Panc1 (cell line): ENCODE measurements around the gene BCL2. TPM values are rescaled to one million over a fixed set of nuclear protein-coding genes. Genes with fewer than 3 reads are reported as not detected.

Experiments
- ATAC-seq: fragments of 200-7000 bp; cut with Tn5 transposase; 2 replicates; pipeline ENCODE4 v1.9.1; 2020; ENCODE audit warnings: mild to moderate bottlenecking, moderate library complexity
- BruUV-seq: library from RNA; stranded (reverse); fragments of 400-500 nt; replicated peaks from 2 replicates; lab custom pipeline; 2021; lab: Mats Ljungman, UMichigan
- CTCF ChIA-PET: fragments of 300-600 bp; sonication (Branson Sonifier 250); formaldehyde crosslinking; loops from one replicate; lab custom pipeline; 2022; ENCODE audit warnings: antibody characterized with exemption; lab: Charles Lee
- POLR2A ChIA-PET: fragments of 300-600 bp; sonication (Branson Sonifier 250); formaldehyde crosslinking; loops from one replicate; lab custom pipeline; 2022; ENCODE audit warnings: antibody characterized with exemption; lab: Charles Lee
- DNase-seq: peaks from one replicate; pipeline ENCODE4 v3.0.0-alpha.2; 2010; ENCODE audit warnings: low read depth, low spot score
- H3K27ac ChIP-seq: 2 replicates; pipeline ENCODE4 v1.5.1; 2011; ENCODE audit warnings: mild to moderate bottlenecking, low read length, inconsistent platforms
- H3K27me3 ChIP-seq: fragments of 200-500 bp; sonication (Bioruptor generic); 2 replicates; pipeline ENCODE4 v1.6.0; 2014; ENCODE audit warnings: low read length, inconsistent platforms; ENCODE audit not compliant: control insufficient read depth, insufficient read depth
- H3K36me3 ChIP-seq: fragments of 200-500 bp; sonication (Bioruptor generic); 2 replicates; pipeline ENCODE4 v1.5.1; 2014; ENCODE audit warnings: inconsistent platforms, mild to moderate bottlenecking, low read length, moderate library complexity; ENCODE audit not compliant: control insufficient read depth, insufficient read depth
- H3K4me1 ChIP-seq: 2 replicates; pipeline ENCODE4 v1.5.1; 2011; ENCODE audit warnings: inconsistent platforms, mild to moderate bottlenecking, low read length, moderate library complexity; ENCODE audit not compliant: control insufficient read depth, insufficient read depth
- H3K4me3 ChIP-seq, 2 experiments: 2 replicates each; pipeline ENCODE4 v1.5.1; 2011 to 2012; ENCODE audit warnings: low read depth in 2 of 2, low read length in 2 of 2, mild to moderate bottlenecking in 2 of 2, inconsistent platforms in 1 of 2, moderate library complexity in 1 of 2
- H3K9me3 ChIP-seq: fragments of 200-500 bp; sonication (Bioruptor generic); 2 replicates; pipeline ENCODE4 v1.5.1; 2014; ENCODE audit warnings: low read depth, mild to moderate bottlenecking, inconsistent platforms, low read length, moderate library complexity; ENCODE audit not compliant: control insufficient read depth, insufficient read depth
- POLR2AphosphoS5 ChIP-seq: IDR thresholded peaks from 2 replicates; pipeline ENCODE4 v1.6.1; 2012; ENCODE audit warnings: mild to moderate bottlenecking, low read depth, low read length, moderate library complexity
- SIN3A ChIP-seq: IDR thresholded peaks from 2 replicates; pipeline ENCODE4 v1.6.1; 2012; ENCODE audit warnings: low read depth, mild to moderate bottlenecking, low read length, moderate library complexity, borderline replicate concordance; ENCODE audit not compliant: insufficient read depth
- TCF7L2 ChIP-seq: IDR thresholded peaks from 2 replicates; pipeline ENCODE4 v1.6.1; 2011; ENCODE audit warnings: mild to moderate bottlenecking, low read depth, low read length, inconsistent platforms
- in situ Hi-C: cut with HindIII; loops from 2 replicates; pipeline ENCODE4 v1.10.0; 2016; ENCODE audit warnings: low sequenced_read_pairs, low pct_unique_long_range_greater_than_20kb
- intact Hi-C: fragments of 100-400 bp; cut with micrococcal nuclease; formaldehyde crosslinking; loops from one replicate; pipeline ENCODE4 v1.10.0; 2022; ENCODE audit not compliant: unreplicated experiment
- total RNA-seq: library from RNA; stranded (reverse); gene quantifications from one replicate; pipeline ENCODE4 v1.2.1, GENCODE V29; 2021; ENCODE audit not compliant: unreplicated experiment
- TF ChIP-seq, protein P1 (sequence below): fragments of 450-650 bp; IDR thresholded peaks from 2 replicates; pipeline ENCODE4 v1.5.1; 2017; ENCODE audit warnings: mild to moderate bottlenecking
- TF ChIP-seq, protein P2 (sequence below), 2 experiments: IDR thresholded peaks; 2 replicates each; pipeline ENCODE4 v1.6.1; 2011 to 2012; ENCODE audit warnings: low read depth in 2 of 2, control low read depth in 1 of 2, low read length in 1 of 2, mild to moderate bottlenecking in 1 of 2, moderate library complexity in 1 of 2; ENCODE audit not compliant: insufficient read depth in 1 of 2

Gene BCL2
- total RNA-seq, 1 experiment from 2014 or later: 0.72 TPM

- Histone ChIP-seq H3K4me1 (no peaks in the 10 kb centered on the region), H3K9me3 (no peaks in the 10 kb centered on the region), H3K36me3 (no peaks in the 10 kb centered on the region), H3K4me3 (no peak overlapping the region), H3K27ac (no peak overlapping the region), H3K27me3 (no peaks in the 10 kb centered on the region)
- ChIA-PET CTCF (no interaction called here), POLR2A (no interaction called here)
- TF ChIP-seq SIN3A (no peak), TCF7L2 (no peak), POLR2AphosphoS5 (no peak)
- TF ChIP-seq, protein P1, sequence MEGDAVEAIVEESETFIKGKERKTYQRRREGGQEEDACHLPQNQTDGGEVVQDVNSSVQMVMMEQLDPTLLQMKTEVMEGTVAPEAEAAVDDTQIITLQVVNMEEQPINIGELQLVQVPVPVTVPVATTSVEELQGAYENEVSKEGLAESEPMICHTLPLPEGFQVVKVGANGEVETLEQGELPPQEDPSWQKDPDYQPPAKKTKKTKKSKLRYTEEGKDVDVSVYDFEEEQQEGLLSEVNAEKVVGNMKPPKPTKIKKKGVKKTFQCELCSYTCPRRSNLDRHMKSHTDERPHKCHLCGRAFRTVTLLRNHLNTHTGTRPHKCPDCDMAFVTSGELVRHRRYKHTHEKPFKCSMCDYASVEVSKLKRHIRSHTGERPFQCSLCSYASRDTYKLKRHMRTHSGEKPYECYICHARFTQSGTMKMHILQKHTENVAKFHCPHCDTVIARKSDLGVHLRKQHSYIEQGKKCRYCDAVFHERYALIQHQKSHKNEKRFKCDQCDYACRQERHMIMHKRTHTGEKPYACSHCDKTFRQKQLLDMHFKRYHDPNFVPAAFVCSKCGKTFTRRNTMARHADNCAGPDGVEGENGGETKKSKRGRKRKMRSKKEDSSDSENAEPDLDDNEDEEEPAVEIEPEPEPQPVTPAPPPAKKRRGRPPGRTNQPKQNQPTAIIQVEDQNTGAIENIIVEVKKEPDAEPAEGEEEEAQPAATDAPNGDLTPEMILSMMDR: no peak
- TF ChIP-seq, protein P2, sequence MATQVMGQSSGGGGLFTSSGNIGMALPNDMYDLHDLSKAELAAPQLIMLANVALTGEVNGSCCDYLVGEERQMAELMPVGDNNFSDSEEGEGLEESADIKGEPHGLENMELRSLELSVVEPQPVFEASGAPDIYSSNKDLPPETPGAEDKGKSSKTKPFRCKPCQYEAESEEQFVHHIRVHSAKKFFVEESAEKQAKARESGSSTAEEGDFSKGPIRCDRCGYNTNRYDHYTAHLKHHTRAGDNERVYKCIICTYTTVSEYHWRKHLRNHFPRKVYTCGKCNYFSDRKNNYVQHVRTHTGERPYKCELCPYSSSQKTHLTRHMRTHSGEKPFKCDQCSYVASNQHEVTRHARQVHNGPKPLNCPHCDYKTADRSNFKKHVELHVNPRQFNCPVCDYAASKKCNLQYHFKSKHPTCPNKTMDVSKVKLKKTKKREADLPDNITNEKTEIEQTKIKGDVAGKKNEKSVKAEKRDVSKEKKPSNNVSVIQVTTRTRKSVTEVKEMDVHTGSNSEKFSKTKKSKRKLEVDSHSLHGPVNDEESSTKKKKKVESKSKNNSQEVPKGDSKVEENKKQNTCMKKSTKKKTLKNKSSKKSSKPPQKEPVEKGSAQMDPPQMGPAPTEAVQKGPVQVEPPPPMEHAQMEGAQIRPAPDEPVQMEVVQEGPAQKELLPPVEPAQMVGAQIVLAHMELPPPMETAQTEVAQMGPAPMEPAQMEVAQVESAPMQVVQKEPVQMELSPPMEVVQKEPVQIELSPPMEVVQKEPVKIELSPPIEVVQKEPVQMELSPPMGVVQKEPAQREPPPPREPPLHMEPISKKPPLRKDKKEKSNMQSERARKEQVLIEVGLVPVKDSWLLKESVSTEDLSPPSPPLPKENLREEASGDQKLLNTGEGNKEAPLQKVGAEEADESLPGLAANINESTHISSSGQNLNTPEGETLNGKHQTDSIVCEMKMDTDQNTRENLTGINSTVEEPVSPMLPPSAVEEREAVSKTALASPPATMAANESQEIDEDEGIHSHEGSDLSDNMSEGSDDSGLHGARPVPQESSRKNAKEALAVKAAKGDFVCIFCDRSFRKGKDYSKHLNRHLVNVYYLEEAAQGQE (IDR thresholded peaks at IDR 0.05; ENCODE audit: insufficient read depth in 1 of 2, low read depth in 2 of 2, low read length in 1 of 2): no peak
- ATAC-seq: no peak
- no TSS peak for BruUV-seq
- DNase-seq: no peak
- intact Hi-C loops: no loop called here
- in situ Hi-C loops: no loop called here
Observed at GRCh38 chr18:63233334-63233733, 86.2 kb downstream of the BCL2 start.

- H3K9me3 ChIP-seq: no peaks in the 10 kb centered on the region
- no peaks in the 10 kb centered on the region for H3K4me1 ChIP-seq
- ATAC-seq (no peak), DNase-seq (no peak)
- intact Hi-C loops: no loop called here
- ChIA-PET CTCF (no interaction called here), POLR2A (no interaction called here)
- H3K27ac ChIP-seq: no peak overlapping the region
- H3K36me3 ChIP-seq: no peaks in the 10 kb centered on the region
- no peak overlapping the region for H3K4me3 ChIP-seq
- TF ChIP-seq, protein P2 (IDR thresholded peaks at IDR 0.05; ENCODE audit: insufficient read depth in 1 of 2, low read depth in 2 of 2, low read length in 1 of 2): no peak
- TF ChIP-seq, protein P1: no peak
- TF ChIP-seq SIN3A (no peak), TCF7L2 (no peak), POLR2AphosphoS5 (no peak)
- in situ Hi-C loops: no loop called here
- no TSS peak for BruUV-seq
- no peaks in the 10 kb centered on the region for H3K27me3 ChIP-seq
Observed at GRCh38 chr18:63232826-63233225, 86.7 kb downstream of the BCL2 start.
